SU-DHL-6 (cell line): ENCODE measurements around the gene INO80E.
A peak's percentile ranks its signal among the peaks of the same experiment; 100 is the strongest.

Source experiments
- H2AFZ ChIP-seq: fragments of 200-600 bp; sonication (generic); 2 replicates; pipeline ENCODE4 v1.6.1; 2014; ENCODE audit warnings: low read depth, mild to moderate bottlenecking, moderate library complexity, mixed read lengths, antibody characterized with exemption, low read length; ENCODE audit not compliant: severe bottlenecking
- H3F3A ChIP-seq: fragments of 200-600 bp; shearing (Covaris generic); 2 replicates; pipeline ENCODE4 v1.6.0; 2016; ENCODE audit warnings: antibody characterized with exemption, mild to moderate bottlenecking; ENCODE audit not compliant: insufficient read depth
- H3K27ac ChIP-seq: fragments of 200-600 bp; sonication (generic); 2 replicates; pipeline ENCODE4 v1.5.1; 2016; ENCODE audit warnings: low read depth, mild to moderate bottlenecking, low read length, moderate library complexity, mixed read lengths
- H3K27me3 ChIP-seq: fragments of 200-600 bp; sonication (generic), shearing (Covaris generic); 2 replicates; pipeline ENCODE4 v1.6.0; 2014; ENCODE audit warnings: mild to moderate bottlenecking, low read length
- H3K36me3 ChIP-seq: fragments of 200-600 bp; sonication (generic); 2 replicates; pipeline ENCODE4 v1.6.1; 2014; ENCODE audit warnings: mild to moderate bottlenecking, low read length, mixed read lengths
- H3K4me2 ChIP-seq: fragments of 300-600, 200-600 bp; shearing (Covaris generic), sonication (generic); 2 replicates; pipeline ENCODE4 v1.6.0; 2014; ENCODE audit warnings: low read length, low read depth, mild to moderate bottlenecking; ENCODE audit not compliant: poor library complexity, severe bottlenecking
- H3K4me3 ChIP-seq: fragments of 200-600 bp; sonication (generic); 2 replicates; pipeline ENCODE4 v1.5.1; 2014; ENCODE audit warnings: antibody characterized with exemption, low read length, mild to moderate bottlenecking, mixed read lengths; ENCODE audit not compliant: insufficient read depth, poor library complexity, severe bottlenecking
- H3K79me2 ChIP-seq: fragments of 200-600 bp; sonication (generic); 2 replicates; pipeline ENCODE4 v1.6.1; 2014; ENCODE audit warnings: mild to moderate bottlenecking, low read length, moderate library complexity; ENCODE audit not compliant: insufficient read depth
- H3K9ac ChIP-seq: fragments of 200-600 bp; sonication (generic); 2 replicates; pipeline ENCODE4 v1.7.0; 2014; ENCODE audit warnings: mild to moderate bottlenecking, low read length
- H3K9me2 ChIP-seq: fragments of 200-600 bp; sonication (generic); replicated peaks from 2 replicates; pipeline ENCODE4 v1.6.1; 2014; ENCODE audit warnings: low read length; ENCODE audit not compliant: insufficient read depth
- H3K9me3 ChIP-seq: fragments of 200-600 bp; sonication (generic); 2 replicates; pipeline ENCODE4 v1.6.1; 2014; ENCODE audit warnings: low read length, mixed read lengths; ENCODE audit not compliant: insufficient read depth
- H4K20me1 ChIP-seq: fragments of 200-600 bp; sonication (generic); 2 replicates; pipeline ENCODE4 v1.6.1; 2014; ENCODE audit warnings: low read depth, mild to moderate bottlenecking, antibody characterized with exemption, low read length, moderate library complexity, mixed read lengths
- CTCF ChIP-seq: fragments of 200-600 bp; sonication (generic); IDR thresholded peaks from one replicate; pipeline ENCODE4 v1.5.1; 2017; ENCODE audit warnings: antibody characterized with exemption, mild to moderate bottlenecking, low read length, moderate library complexity; ENCODE audit not compliant: insufficient read depth, poor library complexity, severe bottlenecking
- EZH2phosphoT487 ChIP-seq: fragments of 200-600 bp; sonication (generic), shearing (Covaris generic); conservative IDR thresholded peaks from 2 replicates; pipeline ENCODE4 v1.6.1; 2018; ENCODE audit warnings: mild to moderate bottlenecking, antibody characterized with exemption, low read length, moderate library complexity, mixed read lengths

Gene INO80E

DNA sequence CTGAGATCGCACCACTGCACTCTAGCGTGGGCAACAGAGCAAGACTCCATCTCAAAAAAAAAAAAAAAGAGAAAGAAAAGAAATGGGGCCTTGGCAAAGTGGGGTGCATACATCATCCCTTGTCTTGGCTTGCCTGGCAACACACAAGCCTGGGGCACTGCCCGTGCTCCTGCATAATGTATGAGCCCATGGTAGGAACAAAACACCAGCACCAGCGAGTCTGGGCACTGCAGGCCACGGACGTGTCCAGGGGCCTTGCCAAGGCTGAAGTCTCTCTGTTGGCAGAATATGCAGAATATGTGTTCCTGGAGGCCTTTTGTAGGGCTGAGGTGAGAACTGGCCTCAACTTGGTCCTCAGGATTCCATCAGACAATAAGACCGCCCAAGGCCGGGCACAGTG is 53.8 kb downstream of the INO80E start:
- TF ChIP-seq EZH2phosphoT487 = no peak
- TF ChIP-seq CTCF = no peak
- no peaks in the 10 kb centered on the region for H3K36me3 ChIP-seq
- no peak overlapping the region for H3K4me3 ChIP-seq
- H3K9me2 ChIP-seq = no peaks in the 10 kb centered on the region
- no peaks in the 10 kb centered on the region for H3K9me3 ChIP-seq
- no peaks in the 10 kb centered on the region for H3K79me2 ChIP-seq
- H2AFZ ChIP-seq = no peak overlapping the region
- H3K4me2 ChIP-seq = no peak overlapping the region
- no peak overlapping the region for H3K27ac ChIP-seq
- H3K27me3 ChIP-seq = no peaks in the 10 kb centered on the region
- H3F3A ChIP-seq = no peaks in the 10 kb centered on the region; the same call in 1 of the 2 replicates
- H3K9ac ChIP-seq = no peak overlapping the region
- H4K20me1 ChIP-seq = no peaks in the 10 kb centered on the region

DNA sequence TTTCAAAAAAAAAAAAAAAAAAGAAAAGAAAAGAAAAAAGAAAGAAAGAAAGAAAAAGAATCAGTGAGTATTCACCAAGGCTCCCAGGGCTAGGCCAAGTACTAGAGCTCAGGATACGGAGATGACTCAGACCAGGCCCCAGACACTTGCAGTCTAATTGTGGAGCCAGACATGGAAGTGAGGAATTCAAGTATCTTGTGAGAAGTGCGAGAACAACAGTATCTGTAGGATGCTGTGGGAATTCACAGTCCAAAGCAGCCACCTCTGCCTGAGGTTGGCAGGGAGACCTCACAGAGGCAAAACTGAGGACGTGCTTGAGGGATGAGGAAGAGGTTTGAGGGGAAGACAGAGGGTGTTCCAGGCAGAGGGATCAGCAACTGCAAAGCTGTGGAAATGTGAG is 55.5 kb downstream of the INO80E start:
- Histone ChIP-seq H3K9me2 (no peaks in the 10 kb centered on the region), H3K27ac (no peak overlapping the region), H3F3A (no peaks in the 10 kb centered on the region; the same call in 1 of the 2 replicates)

GRCh38 chr16:30052671-30053372 is 56.8 kb downstream of the INO80E start:
- H3K4me3 ChIP-seq = peak overlapping the region; percentile 65
- H2AFZ ChIP-seq = peak overlapping the region; percentile 89
- H3K27ac ChIP-seq = peak overlapping the region; percentile 69
- TF ChIP-seq EZH2phosphoT487 = no peak
- no peak for TF ChIP-seq CTCF
- no peaks in the 10 kb centered on the region for H4K20me1 ChIP-seq
- no peaks in the 10 kb centered on the region for H3K27me3 ChIP-seq
- peak overlapping the region; percentile 97 for H3K4me2 ChIP-seq
- H3K9me3 ChIP-seq = no peaks in the 10 kb centered on the region
- H3K9me2 ChIP-seq = no peaks in the 10 kb centered on the region
- peak overlapping the region; percentile 70 for H3K9ac ChIP-seq
- no peaks in the 10 kb centered on the region for H3K79me2 ChIP-seq
- H3K36me3 ChIP-seq = no peaks in the 10 kb centered on the region
- no peaks in the 10 kb centered on the region; the same call in 1 of the 2 replicates for H3F3A ChIP-seq

More for the DNA sequence above, 55.5 kb downstream of the INO80E start:
- Histone ChIP-seq H3K4me3 (no peak overlapping the region), H3K79me2 (no peaks in the 10 kb centered on the region), H3K9ac (peak overlapping the region; percentile 9; the same call in 1 of the 2 replicates), H3K36me3 (no peaks in the 10 kb centered on the region), H3K27me3 (no peaks in the 10 kb centered on the region), H2AFZ (no peak overlapping the region), H3K4me2 (peak overlapping the region; percentile 97), H4K20me1 (no peaks in the 10 kb centered on the region), H3K9me3 (no peaks in the 10 kb centered on the region)
- no peak for TF ChIP-seq EZH2phosphoT487
- no peak for TF ChIP-seq CTCF
